CD4-positive, alpha-beta T cell treated with Interleukin-15 for 1 hour (primary cell): ENCODE results near the gene IPP.
A peak's percentile ranks its signal among the peaks of the same experiment; 100 is the strongest.
"Not testable (repeated sequence)": the region's sequence is repeated elsewhere in the genome, so short reads cannot be mapped to it uniquely, and the experiment has no call there.

Source experiments
- DNase-seq: peaks from one replicate; pipeline ENCODE4 v3.0.0-alpha.2; 2020

Gene IPP

DNA sequence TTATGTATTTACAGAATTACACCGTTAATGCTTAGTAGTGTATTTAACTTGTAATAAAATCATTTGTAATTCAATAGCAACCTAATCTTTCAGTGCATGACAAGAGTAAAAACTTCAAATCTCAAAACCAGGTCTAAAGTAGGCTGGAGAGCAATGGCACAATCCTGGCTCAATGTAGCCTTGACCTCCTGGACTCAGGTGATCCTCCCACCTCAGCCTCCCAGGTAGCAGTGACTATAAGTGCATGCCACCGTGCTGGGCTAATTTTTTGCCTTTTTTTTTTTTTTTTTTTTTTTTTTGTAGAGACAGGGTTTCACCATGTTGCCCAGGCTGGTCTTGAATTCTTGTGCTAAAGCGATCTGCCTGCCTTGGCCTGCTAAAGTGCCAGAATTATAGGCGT is 11.3 kb downstream of the IPP start:
- no peak for DNase-seq

- no peak for DNase-seq
These were observed 19.6 kb downstream of the IPP start for GRCh38 chr1:45730780-45731319.

DNA sequence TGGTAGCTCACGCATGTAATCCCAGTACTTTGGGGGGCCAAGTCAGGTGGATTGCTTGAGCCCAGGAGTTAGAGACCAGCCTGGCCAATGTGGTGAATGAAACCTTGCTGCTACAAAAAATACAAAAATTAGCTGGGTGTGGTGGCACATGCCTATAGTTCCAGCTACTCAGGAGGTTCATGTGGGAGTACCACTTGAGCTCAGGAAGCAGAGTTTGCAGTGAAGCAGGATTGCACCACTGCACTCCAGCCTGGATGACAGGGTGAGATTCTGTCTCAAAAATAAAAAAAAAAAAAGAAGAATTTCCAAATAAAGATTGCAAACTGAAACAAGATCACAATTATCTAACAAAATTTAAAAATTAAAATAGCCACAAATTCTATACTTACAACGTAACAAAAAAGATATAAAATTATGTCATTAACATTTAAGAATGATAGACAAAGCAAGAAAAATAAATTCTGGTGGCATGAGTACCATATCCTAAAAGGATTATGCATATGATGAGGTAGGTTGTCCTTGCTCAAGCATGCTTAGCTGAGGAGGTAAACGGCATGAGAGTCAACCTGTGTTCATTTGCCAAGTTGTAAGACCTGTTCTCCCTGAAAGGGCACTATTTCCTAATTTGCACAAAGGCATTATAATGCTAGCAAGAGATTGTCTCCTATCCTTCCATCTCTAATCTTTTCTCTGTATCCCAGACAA is 20.2 kb downstream of the IPP start:
- no peak for DNase-seq

DNA sequence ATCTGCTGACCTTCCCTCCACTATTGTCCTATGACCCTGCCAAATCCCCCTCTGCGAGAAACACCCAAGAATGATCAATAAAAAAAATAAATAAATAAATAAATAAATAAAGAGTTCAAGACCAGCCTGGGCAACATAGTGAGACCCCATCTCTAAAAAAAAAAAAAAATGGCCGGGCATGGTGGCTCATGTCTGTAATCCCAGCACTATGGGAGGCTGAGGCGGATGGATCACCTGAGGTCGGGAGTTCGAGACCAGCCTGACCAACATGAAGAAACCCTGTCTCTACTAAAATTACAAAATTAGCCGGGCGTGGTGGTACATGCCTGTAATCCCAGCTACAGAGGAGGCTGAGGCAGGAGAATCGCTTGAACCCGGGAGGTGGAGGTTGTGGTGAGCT is 24.4 kb downstream of the IPP start:
- DNase-seq = not testable (repeated sequence)

DNA sequence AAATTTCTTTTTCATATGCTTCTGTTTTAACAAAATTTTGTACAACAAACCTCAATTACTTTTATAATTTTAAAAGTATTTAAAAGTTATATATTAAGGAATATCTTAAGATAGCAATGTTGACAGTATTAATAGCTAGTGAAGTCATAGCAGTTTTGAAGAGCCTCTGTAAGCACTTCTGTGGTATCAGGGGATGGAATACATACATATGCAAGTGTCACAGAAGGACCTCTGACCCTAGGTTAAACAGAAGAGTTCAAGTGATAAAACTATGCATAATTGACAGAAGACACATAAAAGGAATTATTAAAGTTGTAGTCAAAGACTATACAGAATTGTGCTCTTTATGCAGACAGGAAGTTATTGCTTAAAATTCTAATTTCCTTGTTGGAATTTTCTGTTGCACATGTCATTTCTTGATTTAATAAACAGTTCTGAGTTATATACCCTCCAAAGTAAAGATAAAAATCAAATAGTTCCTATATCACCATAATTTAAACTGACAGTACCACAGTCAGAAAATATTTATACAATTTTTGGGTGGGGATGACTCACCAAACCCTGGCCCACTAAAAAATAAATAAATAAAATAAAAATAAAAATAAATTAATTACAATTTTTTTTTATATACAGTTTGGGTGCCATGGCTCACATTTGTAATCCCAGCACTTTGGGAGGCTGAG is 27.1 kb downstream of the IPP start:
- no peak for DNase-seq

DNA sequence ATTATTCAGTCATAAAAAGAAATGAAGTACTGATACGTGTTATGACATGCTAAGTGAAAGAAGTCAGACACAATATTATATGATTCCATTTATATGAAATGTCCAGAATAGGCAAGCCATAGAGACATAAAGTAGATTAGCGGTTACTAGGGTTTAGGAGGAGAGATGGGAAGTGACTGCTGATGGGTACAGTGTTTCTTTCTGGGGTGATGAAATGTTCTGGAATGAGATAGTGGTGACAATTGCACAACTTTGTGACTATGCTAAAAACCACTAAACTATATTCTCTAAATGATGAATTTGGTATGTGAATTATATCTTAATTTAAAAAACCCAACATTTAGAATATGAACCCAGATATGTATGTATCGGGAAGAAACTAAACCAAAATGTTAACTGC is 27.6 kb downstream of the IPP start:
- no peak for DNase-seq

GRCh38 chr1:45721207-45721606 is 29.2 kb downstream of the IPP start:
- DNase-seq = no peak

DNA sequence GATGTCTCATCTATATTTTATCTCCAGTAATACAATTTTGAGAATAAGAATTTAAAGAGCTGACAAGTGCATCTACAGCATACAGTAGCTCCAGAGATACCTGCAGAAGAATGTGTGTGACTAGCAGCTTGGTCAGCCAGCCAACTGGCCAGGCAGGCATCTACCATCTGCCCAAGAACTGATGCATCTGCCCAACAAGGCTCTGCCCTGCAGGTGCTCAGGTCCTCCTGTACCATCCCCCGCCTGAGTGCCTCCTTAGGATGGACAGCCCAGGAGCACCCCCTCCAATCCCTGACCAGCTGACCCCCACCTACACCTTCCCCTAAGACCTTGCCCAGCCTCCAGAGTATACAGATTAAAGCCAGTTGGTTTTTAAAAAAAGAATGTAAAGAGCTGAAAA is 32.2 kb downstream of the IPP start:
- DNase-seq = no peak

- not testable (repeated sequence) for DNase-seq
These were observed 33.1 kb downstream of the IPP start for GRCh38 chr1:45717386-45717785.

GRCh38 chr1:45716700-45717099 is 33.8 kb downstream of the IPP start:
- no peak for DNase-seq

GRCh38 chr1:45713711-45714110 is 36.7 kb downstream of the IPP start:
- no peak for DNase-seq

DNA sequence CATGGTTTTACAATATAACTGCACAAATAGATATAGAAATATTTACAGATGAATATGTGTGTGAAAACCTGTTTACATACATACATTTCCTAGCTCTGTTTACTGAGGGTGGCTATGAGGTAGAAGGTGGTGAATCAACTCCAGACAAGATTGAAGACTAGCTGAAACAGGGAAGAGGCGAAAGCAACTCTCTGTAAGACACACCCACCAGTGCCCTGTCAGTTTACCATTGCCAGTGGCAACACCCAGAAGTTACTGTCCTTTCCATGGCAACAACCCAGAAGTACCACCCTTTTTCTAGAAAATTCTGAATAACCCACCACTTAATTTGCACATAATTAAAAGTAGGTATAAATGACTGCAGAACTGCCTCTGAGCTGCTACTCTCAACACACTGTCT is 45.8 kb downstream of the IPP start:
- DNase-seq = no peak

- DNase-seq = no peak
These were observed 55.6 kb downstream of the IPP start for GRCh38 chr1:45694823-45695222.

DNA sequence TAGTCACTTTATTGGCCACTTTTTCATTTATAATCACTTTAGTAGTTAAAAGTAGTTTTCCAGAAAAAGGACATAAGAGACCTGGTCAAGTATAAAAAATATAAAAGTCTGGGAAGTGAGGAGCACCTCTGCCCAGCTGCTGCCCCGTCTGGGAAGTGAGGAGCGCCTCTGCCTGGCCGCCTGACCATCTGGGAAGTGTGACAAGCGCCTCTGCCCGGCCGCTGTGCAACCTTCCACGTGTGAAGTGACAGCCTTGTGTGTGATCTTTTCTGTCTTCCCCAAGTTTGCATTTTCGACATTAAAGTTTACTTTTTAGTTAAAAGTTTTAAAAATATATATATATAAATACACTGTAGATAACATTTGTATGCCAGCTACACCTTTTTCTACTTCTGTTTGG is 56.6 kb downstream of the IPP start:
- DNase-seq = not testable (repeated sequence)

DNA sequence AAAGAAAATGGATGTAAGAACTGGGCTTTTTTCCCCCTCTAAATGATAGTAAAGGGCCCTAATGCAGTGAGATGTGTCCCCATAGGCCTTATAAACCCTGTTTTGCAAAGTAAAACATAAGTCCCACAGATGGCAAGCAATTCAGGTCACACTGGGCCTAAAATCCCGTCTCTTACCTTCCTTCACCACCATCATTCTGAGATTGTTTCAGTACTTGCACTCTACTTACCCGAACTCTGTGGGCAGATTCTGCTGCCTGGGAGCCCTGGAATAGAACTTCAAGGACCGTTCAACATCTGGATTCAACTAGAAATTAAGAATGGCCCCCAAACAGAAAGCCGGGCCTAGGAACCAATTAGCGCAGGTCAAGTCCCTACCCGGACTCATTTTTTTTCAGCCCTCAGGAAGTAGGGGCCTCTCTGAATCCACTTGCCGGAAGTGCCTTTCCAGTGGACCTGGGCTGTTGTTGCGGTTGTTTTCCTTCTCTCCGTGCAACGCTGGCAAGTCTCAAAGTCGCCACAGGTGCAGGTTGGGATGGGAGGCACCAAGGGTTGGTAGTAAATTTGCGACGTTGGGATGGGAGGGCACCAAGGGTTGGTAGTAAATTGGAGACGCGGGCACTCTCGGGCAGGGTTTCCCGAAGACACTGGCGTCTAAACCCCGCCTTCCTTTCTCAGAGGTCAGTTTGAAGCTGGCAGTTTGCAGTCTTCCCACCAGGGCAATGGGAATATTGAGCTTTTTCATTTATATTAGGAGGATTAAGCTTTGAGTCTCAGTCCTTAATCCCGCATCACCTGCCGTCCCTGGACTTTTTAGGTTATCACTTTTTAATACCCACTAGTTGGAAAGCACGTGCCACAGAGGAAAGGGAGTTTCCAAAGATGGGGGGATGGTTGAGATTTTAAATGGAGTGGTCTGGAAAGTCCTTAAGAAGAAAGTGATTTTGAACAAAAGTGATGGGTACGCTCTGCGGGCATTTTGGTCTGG is 62.4 kb downstream of the IPP start, which contains the start of gene TMEM69:
Gene TMEM69, plus strand, starts transcription at position 428 of the 987 bp plus-strand sequence. CDS start 2,888 bp downstream, outside the sequence.
- peak; percentile 82 for DNase-seq

- peak; percentile 99 for DNase-seq
These were observed 63.3 kb downstream of the IPP start for GRCh38 chr1:45687014-45687753.

GRCh38 chr1:45686288-45687013 is 64.0 kb downstream of the IPP start, which contains the start of gene GPBP1L1:
Gene GPBP1L1, minus strand, starts transcription at chr1:45686533. Its CDS starts 27,446 bp downstream, at chr1:45659087.
- peak; percentile 97 for DNase-seq

- peak; percentile 56 for DNase-seq
These were observed 64.5 kb downstream of the IPP start for GRCh38 chr1:45686015-45686287.

GRCh38 chr1:45685308-45686014 is 65.0 kb downstream of the IPP start:
- DNase-seq = no peak

GRCh38 chr1:45684402-45684801 is 66.1 kb downstream of the IPP start:
- DNase-seq = no peak

- no peak for DNase-seq
These were observed 67.5 kb downstream of the IPP start for GRCh38 chr1:45682942-45683341.
